SK-N-SH (cell line): ENCODE results near the gene PRF1.

Experiments
- CTCF ChIP-seq: fragments of 200-600 bp; sonication (generic); IDR thresholded peaks from 2 replicates; pipeline ENCODE4 v1.6.1; 2017; ENCODE audit warnings: antibody characterized with exemption, mild to moderate bottlenecking, moderate library complexity
- EZH2phosphoT487 ChIP-seq: fragments of 200-600 bp; sonication (generic); IDR thresholded peaks from 2 replicates; pipeline ENCODE4 v1.6.1; 2017; ENCODE audit warnings: low read depth, mixed run types, mild to moderate bottlenecking, antibody characterized with exemption, moderate library complexity, borderline replicate concordance
- IRF3 ChIP-seq: fragments of 150-350 bp; IDR thresholded peaks from 2 replicates; pipeline ENCODE4 v1.6.1; 2016; ENCODE audit warnings: mild to moderate bottlenecking, low read depth, low read length
- PBX3 ChIP-seq: IDR thresholded peaks from 2 replicates; pipeline ENCODE4; 2012
- RCOR1 ChIP-seq: fragments of 150-350 bp; IDR thresholded peaks from 2 replicates; pipeline ENCODE4 v1.6.1; 2017; ENCODE audit warnings: antibody characterized with exemption, low read length

- no peak for TF ChIP-seq EZH2phosphoT487
- no peak for TF ChIP-seq CTCF
- TF ChIP-seq RCOR1: no peak
- TF ChIP-seq PBX3: no peak
- no peak for TF ChIP-seq IRF3
Observed at GRCh38 chr10:70575486-70575873, 27.1 kb downstream of the PRF1 start.
